Body of pancreas (tissue), 4 donors: ENCODE measurements around the gene ZNF722.

Experiments
- POLR2A ChIP-seq, 3 donors: fragments of 450-650 bp; IDR thresholded peaks; one replicate each; pipeline ENCODE4 v1.6.1; 2016; ENCODE audit warnings: antibody characterized with exemption in 3 of 3, mild to moderate bottlenecking in 2 of 3
- TF ChIP-seq, protein P1 (sequence below), 7 experiments: fragments of 450-650 bp in 4 of 7; fragments of 200-600 bp in 3 of 7; sonication (generic) in 3 of 7; IDR thresholded peaks; one replicate each; pipeline ENCODE4 v1.5.1; 2016 to 2019; ENCODE audit warnings: antibody characterized with exemption in 7 of 7

- TF ChIP-seq POLR2A (IDR thresholded peaks at IDR 0.05) = no peak
- TF ChIP-seq, protein P1, sequence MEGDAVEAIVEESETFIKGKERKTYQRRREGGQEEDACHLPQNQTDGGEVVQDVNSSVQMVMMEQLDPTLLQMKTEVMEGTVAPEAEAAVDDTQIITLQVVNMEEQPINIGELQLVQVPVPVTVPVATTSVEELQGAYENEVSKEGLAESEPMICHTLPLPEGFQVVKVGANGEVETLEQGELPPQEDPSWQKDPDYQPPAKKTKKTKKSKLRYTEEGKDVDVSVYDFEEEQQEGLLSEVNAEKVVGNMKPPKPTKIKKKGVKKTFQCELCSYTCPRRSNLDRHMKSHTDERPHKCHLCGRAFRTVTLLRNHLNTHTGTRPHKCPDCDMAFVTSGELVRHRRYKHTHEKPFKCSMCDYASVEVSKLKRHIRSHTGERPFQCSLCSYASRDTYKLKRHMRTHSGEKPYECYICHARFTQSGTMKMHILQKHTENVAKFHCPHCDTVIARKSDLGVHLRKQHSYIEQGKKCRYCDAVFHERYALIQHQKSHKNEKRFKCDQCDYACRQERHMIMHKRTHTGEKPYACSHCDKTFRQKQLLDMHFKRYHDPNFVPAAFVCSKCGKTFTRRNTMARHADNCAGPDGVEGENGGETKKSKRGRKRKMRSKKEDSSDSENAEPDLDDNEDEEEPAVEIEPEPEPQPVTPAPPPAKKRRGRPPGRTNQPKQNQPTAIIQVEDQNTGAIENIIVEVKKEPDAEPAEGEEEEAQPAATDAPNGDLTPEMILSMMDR (IDR thresholded peaks at IDR 0.05) = no peak
Measured at GRCh38 chr7:64035388-64035787, 36.7 kb downstream of the ZNF722 start.
